ENCODE data around the gene ITGB2. TPM values are rescaled to one million over a fixed set of nuclear protein-coding genes. Genes with fewer than 3 reads are reported as not detected.

Gene ITGB2
- total and polyA plus RNA-seq, 2 donors from 2014 or later: 9.5 to 111 TPM

DNA sequence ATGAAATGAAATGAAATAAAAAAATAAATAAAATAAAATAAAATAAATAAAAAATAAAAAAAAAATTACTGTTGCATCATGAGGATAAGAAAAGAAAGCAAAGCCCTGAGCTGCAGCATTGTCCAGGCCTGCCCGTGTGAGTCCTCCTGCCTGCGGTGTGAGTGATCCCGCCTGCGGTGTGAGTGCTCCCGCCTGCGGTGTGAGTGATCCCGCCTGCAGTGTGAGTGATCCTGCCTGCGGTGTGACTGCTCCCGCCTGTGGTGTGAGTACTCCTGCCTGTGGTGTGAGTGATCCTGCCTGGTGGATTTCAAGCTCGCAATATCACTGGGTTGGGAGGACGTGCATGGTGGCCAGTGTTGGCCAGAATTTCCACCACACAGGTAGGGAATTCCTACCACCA is 24.8 kb downstream of the ITGB2 start:
- TF ChIP-seq, protein P1, sequence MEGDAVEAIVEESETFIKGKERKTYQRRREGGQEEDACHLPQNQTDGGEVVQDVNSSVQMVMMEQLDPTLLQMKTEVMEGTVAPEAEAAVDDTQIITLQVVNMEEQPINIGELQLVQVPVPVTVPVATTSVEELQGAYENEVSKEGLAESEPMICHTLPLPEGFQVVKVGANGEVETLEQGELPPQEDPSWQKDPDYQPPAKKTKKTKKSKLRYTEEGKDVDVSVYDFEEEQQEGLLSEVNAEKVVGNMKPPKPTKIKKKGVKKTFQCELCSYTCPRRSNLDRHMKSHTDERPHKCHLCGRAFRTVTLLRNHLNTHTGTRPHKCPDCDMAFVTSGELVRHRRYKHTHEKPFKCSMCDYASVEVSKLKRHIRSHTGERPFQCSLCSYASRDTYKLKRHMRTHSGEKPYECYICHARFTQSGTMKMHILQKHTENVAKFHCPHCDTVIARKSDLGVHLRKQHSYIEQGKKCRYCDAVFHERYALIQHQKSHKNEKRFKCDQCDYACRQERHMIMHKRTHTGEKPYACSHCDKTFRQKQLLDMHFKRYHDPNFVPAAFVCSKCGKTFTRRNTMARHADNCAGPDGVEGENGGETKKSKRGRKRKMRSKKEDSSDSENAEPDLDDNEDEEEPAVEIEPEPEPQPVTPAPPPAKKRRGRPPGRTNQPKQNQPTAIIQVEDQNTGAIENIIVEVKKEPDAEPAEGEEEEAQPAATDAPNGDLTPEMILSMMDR (IDR thresholded peaks at IDR 0.05; ENCODE audit: borderline replicate concordance, extremely low read depth, insufficient read depth): no peak
- Histone ChIP-seq H3K9ac (ENCODE audit: low read length in 3 of 3) (no peak overlapping the region), H3K9me3 (ENCODE audit: control insufficient read depth in 2 of 3, insufficient read depth in 1 of 3, low read length in 3 of 3) (no peaks in the 10 kb centered on the region), H3K27me3 (ENCODE audit: control insufficient read depth, insufficient read depth, low read length) (no peaks in the 10 kb centered on the region), H3K4me3 (ENCODE audit: low read length in 3 of 3) (no peak overlapping the region), H3K27ac (ENCODE audit: low read depth in 2 of 2, low read length in 2 of 2) (no peak overlapping the region), H3K36me3 (ENCODE audit: control insufficient read depth in 2 of 3, insufficient read depth in 3 of 3, low read length in 3 of 3) (no peaks in the 10 kb centered on the region), H3K4me1 (ENCODE audit: control insufficient read depth in 2 of 3, insufficient read depth in 2 of 3, low read depth in 1 of 3, low read length in 3 of 3) (peaks cover 0 to 4% (median 3%) of the 10 kb centered on the region in 3 donors)
- DNase-seq (peak in 1 of 5 donors; percentile 68), FAIRE-seq (no peak)
- intact Hi-C loops (cut with DNase I): no loop called here

DNA sequence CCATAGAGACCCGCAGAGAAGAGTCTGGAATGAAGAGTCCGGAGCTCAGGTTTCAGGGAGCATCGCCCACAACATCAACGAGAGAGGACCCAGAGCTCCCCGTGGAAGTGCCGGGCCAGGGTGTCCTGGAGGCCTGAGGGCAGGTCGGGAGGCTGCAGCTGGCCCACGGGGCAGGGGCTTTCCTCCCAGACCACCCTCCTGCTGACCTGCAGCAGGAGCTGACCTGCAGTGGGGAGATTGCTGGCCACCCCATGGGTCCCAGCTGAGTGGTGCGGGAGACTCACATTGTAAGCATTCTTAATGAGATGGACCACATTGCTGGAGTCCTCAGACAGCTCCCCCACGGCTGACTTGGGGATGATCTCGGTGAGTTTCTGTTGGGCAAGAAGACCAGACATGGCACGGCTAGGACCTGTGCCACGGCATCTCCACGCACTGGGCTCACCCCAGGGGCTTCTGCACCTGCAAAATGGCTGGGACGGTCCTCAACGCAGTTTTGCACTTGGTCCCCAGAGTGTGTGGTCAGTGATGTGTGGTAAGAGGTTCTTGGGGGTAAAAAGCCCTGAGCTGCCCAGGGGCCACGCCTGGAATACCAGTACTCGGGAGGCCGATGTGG is 25.9 kb downstream of the ITGB2 start:
- H3K9ac ChIP-seq (ENCODE audit: low read length in 3 of 3): no peak overlapping the region
- H3K9me3 ChIP-seq (ENCODE audit: control insufficient read depth in 2 of 3, insufficient read depth in 1 of 3, low read length in 3 of 3): no peaks in the 10 kb centered on the region
- no peak overlapping the region for H3K4me3 ChIP-seq (ENCODE audit: low read length in 3 of 3)
- no peaks in the 10 kb centered on the region for H3K27me3 ChIP-seq (ENCODE audit: control insufficient read depth, insufficient read depth, low read length)
- DNase-seq (peak in 1 of 5 donors; percentile 58), FAIRE-seq (no peak)
- H3K4me1 ChIP-seq (ENCODE audit: control insufficient read depth in 2 of 3, insufficient read depth in 2 of 3, low read depth in 1 of 3, low read length in 3 of 3): peaks cover 0 to 4% (median 0%) of the 10 kb centered on the region in 3 donors
- no peaks in the 10 kb centered on the region for H3K36me3 ChIP-seq (ENCODE audit: control insufficient read depth in 2 of 3, insufficient read depth in 3 of 3, low read length in 3 of 3)
- intact Hi-C loops (cut with DNase I): no loop called here
- TF ChIP-seq, protein P1 (IDR thresholded peaks at IDR 0.05; ENCODE audit: borderline replicate concordance, extremely low read depth, insufficient read depth): no peak
- H3K27ac ChIP-seq (ENCODE audit: low read depth in 2 of 2, low read length in 2 of 2): no peak overlapping the region

DNA sequence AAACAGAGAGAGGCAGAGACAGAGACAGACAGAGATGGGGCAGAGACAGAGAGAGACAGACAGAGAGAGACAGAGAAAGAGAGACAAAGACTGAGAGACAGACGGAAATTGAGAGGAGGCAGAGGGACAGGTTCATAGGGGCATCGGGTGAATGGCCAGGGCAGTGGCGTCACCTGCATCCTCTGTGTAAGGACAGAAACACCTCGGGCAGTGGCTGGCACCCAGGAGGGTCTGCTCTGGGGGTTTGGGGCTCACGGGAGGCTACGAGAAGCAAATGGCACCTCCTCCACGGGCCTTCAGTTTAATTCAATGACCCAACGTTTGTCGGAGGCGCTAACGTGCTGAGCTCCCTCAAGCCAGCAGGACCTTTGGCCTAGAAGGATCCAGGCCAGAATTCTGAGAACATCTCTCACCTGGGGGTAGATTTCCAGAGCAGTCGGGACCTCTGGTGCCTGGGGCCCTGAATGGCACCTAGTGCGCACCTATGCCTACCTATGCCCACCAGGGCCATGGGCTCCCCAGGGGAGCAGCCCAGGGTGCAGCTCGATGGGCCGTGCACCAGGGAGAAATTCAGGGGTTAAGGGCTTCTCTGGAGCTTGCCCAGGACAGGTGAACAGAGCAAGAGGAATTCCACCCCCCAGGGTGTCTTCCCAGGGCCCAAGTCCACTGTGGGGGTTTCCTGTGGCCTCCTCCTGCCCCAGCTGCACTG is 26.6 kb downstream of the ITGB2 start:
- Histone ChIP-seq H3K27me3 (ENCODE audit: control insufficient read depth, insufficient read depth, low read length) (no peaks in the 10 kb centered on the region), H3K36me3 (ENCODE audit: control insufficient read depth in 2 of 3, insufficient read depth in 3 of 3, low read length in 3 of 3) (no peaks in the 10 kb centered on the region), H3K9ac (ENCODE audit: low read length in 3 of 3) (no peak overlapping the region), H3K27ac (ENCODE audit: low read depth in 2 of 2, low read length in 2 of 2) (no peak overlapping the region), H3K4me3 (ENCODE audit: low read length in 3 of 3) (no peak overlapping the region), H3K4me1 (ENCODE audit: control insufficient read depth in 2 of 3, insufficient read depth in 2 of 3, low read depth in 1 of 3, low read length in 3 of 3) (peaks cover 0 to 4% (median 0%) of the 10 kb centered on the region in 3 donors), H3K9me3 (ENCODE audit: control insufficient read depth in 2 of 3, insufficient read depth in 1 of 3, low read length in 3 of 3) (no peaks in the 10 kb centered on the region)
- TF ChIP-seq, protein P1 (IDR thresholded peaks at IDR 0.05; ENCODE audit: borderline replicate concordance, extremely low read depth, insufficient read depth): no peak
- FAIRE-seq: no peak
- DNase-seq: peak in 1 of 5 donors; percentile 63
- intact Hi-C loops (cut with DNase I): no loop called here

Measured in kidney (tissue), 14 donors.